ENCODE measurements around the gene PAPSS2. TPM values are rescaled to one million over a fixed set of nuclear protein-coding genes. Genes with fewer than 3 reads are reported as not detected.
"Not testable (repeated sequence)": the region's sequence is repeated elsewhere in the genome, so short reads cannot be mapped to it uniquely, and the experiment has no call there.

PAPSS2 gene
- total RNA-seq (2022) (12.6 and 12.7 TPM in 2 replicates), Bru-seq, nascent RNA (percentile 46 among the genes with signal in this experiment), BruChase-seq, experiment 1, labeled RNA remaining after a 6-hour chase (percentile 48 among the genes with signal in this experiment), BruChase-seq, experiment 2, labeled RNA remaining after a 2-hour chase (percentile 40 among the genes with signal in this experiment)
- long read RNA-seq, transcript PAPSS2-201 (12 exons, 3,949 nt): major isoform, 8 of 12 reads
- long read RNA-seq, partial matches to known transcripts: 4 of 12 reads
- long read RNA-seq, other reads (novel, unspliced or antisense): 0 of 12 reads

- H3K27me3 Mint-ChIP-seq (ENCODE audit: unreplicated experiment): no peaks in the 10 kb centered on the region
- peak within 1 kb of the TSS; percentile 83 for H3K4me3 Mint-ChIP-seq (ENCODE audit: low read depth, unreplicated experiment)
- intact Hi-C loops (cut with micrococcal nuclease; ENCODE audit: unreplicated experiment): loop anchor here (5.0 kb wide), 3 partner anchors 32 to 128 kb away; no protein-coding TSS in a partner anchor
- CTCF ChIA-PET: interaction anchor here (0.5 to 1.2 kb wide), 4 partner anchors 9 to 126 kb away, joined by 3 to 4 read pairs (median 4); no protein-coding TSS in a partner anchor
- H3K9me3 Mint-ChIP-seq (ENCODE audit: low read depth, unreplicated experiment): no peaks in the 10 kb centered on the region
- no peak for TF ChIP-seq CTCF (IDR thresholded peaks at IDR 0.05; ENCODE audit: unreplicated experiment)
- no TSS peak for BruUV-seq (replicated peaks)
- peak; percentile 46 for DNase-seq
- H3K4me1 Mint-ChIP-seq (ENCODE audit: low read depth, unreplicated experiment): peaks cover 31% of the 10 kb centered on the region
- peaks cover 19% of the 10 kb centered on the region for H3K36me3 Mint-ChIP-seq (ENCODE audit: insufficient read depth, unreplicated experiment)
- peak within 1 kb of the TSS; percentile 61 for H3K27ac Mint-ChIP-seq (ENCODE audit: unreplicated experiment)
These were observed at the start of gene PAPSS2 for GRCh38 chr10:87659571-87660483. TSS of gene PAPSS2 (plus strand) at chr10:87659878. CDS start at chr10:87659982, 104 bp downstream.

DNA sequence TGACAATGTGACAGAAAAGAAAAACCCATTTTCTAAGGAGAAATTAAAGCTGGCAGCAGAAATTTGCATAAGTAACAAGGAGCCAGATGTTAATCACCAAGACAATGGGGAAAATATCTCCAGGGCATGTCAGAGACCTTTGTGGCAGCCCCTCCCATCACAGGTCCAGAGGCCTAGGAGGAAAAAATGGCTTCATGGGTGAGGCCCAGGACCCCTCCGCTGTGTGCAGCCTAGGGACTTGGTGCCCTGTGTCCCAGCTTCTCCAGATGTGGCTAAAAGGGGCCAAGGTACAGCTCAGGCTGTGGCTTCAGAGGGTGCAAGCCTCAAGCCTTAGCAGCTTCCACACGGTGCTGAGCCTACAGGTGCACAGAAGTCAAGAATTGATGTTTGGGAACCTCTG, 48.3 kb upstream of the PAPSS2 start:
- CTCF ChIA-PET; BruUV-seq (replicated peaks); H3K27ac Mint-ChIP-seq (ENCODE audit: unreplicated experiment); H3K9me3 Mint-ChIP-seq (ENCODE audit: low read depth, unreplicated experiment); H3K4me3 Mint-ChIP-seq (ENCODE audit: low read depth, unreplicated experiment); H3K36me3 Mint-ChIP-seq (ENCODE audit: insufficient read depth, unreplicated experiment); H3K27me3 Mint-ChIP-seq (ENCODE audit: unreplicated experiment); intact Hi-C loops (cut with micrococcal nuclease; ENCODE audit: unreplicated experiment); H3K4me1 Mint-ChIP-seq (ENCODE audit: low read depth, unreplicated experiment); DNase-seq: not testable (repeated sequence)

GRCh38 chr10:87612115-87612514, 47.6 kb upstream of the PAPSS2 start:
- H3K4me1 Mint-ChIP-seq (ENCODE audit: low read depth, unreplicated experiment): no peaks in the 10 kb centered on the region
- no peaks in the 10 kb centered on the region for H3K27me3 Mint-ChIP-seq (ENCODE audit: unreplicated experiment)
- CTCF ChIA-PET: no interaction called here
- H3K27ac Mint-ChIP-seq (ENCODE audit: unreplicated experiment): no peak overlapping the region
- peaks cover 5% of the 10 kb centered on the region for H3K9me3 Mint-ChIP-seq (ENCODE audit: low read depth, unreplicated experiment)
- no TSS peak for BruUV-seq (replicated peaks)
- H3K4me3 Mint-ChIP-seq (ENCODE audit: low read depth, unreplicated experiment): no peak overlapping the region
- no peaks in the 10 kb centered on the region for H3K36me3 Mint-ChIP-seq (ENCODE audit: insufficient read depth, unreplicated experiment)
- TF ChIP-seq CTCF (IDR thresholded peaks at IDR 0.05; ENCODE audit: unreplicated experiment): no peak
- intact Hi-C loops (cut with micrococcal nuclease; ENCODE audit: unreplicated experiment): no loop called here
- DNase-seq: no peak

DNA sequence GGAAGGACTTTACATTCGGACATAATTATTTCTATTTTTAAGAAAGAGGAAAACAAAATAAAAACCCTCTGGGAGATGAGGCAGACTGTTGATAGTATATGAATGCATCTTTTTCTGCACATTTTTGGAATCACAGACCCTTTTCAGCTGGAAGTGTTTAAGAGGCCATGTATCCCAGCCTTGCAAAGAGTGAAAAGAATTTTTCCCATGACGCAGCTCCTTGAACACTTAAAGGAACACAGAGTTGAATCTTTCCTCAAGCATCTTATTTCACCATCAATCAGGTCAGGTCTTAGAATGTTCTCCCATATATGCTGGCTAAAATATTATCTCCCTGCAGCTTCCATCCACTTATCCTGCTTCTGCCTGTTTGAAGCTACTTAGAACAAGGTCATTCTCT, 45.9 kb upstream of the PAPSS2 start:
- H3K27me3 Mint-ChIP-seq (ENCODE audit: unreplicated experiment): no peaks in the 10 kb centered on the region
- no TSS peak for BruUV-seq (replicated peaks)
- no peak overlapping the region for H3K4me3 Mint-ChIP-seq (ENCODE audit: low read depth, unreplicated experiment)
- TF ChIP-seq CTCF (IDR thresholded peaks at IDR 0.05; ENCODE audit: unreplicated experiment): no peak
- no peaks in the 10 kb centered on the region for H3K36me3 Mint-ChIP-seq (ENCODE audit: insufficient read depth, unreplicated experiment)
- H3K9me3 Mint-ChIP-seq (ENCODE audit: low read depth, unreplicated experiment): peaks cover 5% of the 10 kb centered on the region
- H3K27ac Mint-ChIP-seq (ENCODE audit: unreplicated experiment): no peak overlapping the region
- intact Hi-C loops (cut with micrococcal nuclease; ENCODE audit: unreplicated experiment): no loop called here
- CTCF ChIA-PET: no interaction called here
- H3K4me1 Mint-ChIP-seq (ENCODE audit: low read depth, unreplicated experiment): no peaks in the 10 kb centered on the region
- DNase-seq: no peak
